Right lobe of liver (tissue), 6 donors: ENCODE measurements around the gene ZNF679. TPM values are rescaled to one million over a fixed set of nuclear protein-coding genes. Genes with fewer than 3 reads are reported as not detected.

ENCODE experiments used
- ATAC-seq, 4 donors: fragments of 200-7000 bp; cut with Tn5 transposase; one replicate each; pipeline ENCODE4 v1.9.1; 2020; ENCODE audit warnings: mild to moderate bottlenecking in 4 of 4, moderate library complexity in 4 of 4
- DNase-seq, 3 donors: peaks; one replicate each; pipeline ENCODE4 v3.0.0-alpha.2; 2020
- H3K27ac ChIP-seq, 3 donors: fragments of 200-600 bp; one replicate each; pipeline ENCODE4 v1.8.0; 2022
- H3K27me3 ChIP-seq, 2 donors: fragments of 200-600 bp; one replicate each; pipeline ENCODE4 v1.8.0; 2022
- H3K36me3 ChIP-seq, 4 donors: fragments of 200-600 bp; sonication (generic) in 1 of 4; one replicate each; pipeline versions ENCODE4 v1.5.1 to v1.8.0; 2017 to 2022; ENCODE audit warnings: control low read depth in 1 of 4
- H3K4me1 ChIP-seq, 4 donors: fragments of 200-600 bp; sonication (generic) in 1 of 4; one replicate each; pipeline versions ENCODE4 v1.5.1 to v1.8.0; 2017 to 2022; ENCODE audit warnings: control low read depth in 1 of 4
- H3K4me3 ChIP-seq, 3 donors: fragments of 200-600 bp; one replicate each; pipeline ENCODE4 v1.8.0; 2022
- H3K9me3 ChIP-seq, 4 donors: fragments of 200-600 bp; sonication (generic) in 1 of 4; one replicate each; pipeline versions ENCODE4 v1.5.1 to v1.8.0; 2017 to 2022; ENCODE audit warnings: control low read depth in 1 of 4
- CTCF ChIP-seq, 4 donors: fragments of 200-600 bp in 3 of 4; fragments of 450-650 bp in 1 of 4; IDR thresholded peaks; one replicate each; pipeline versions ENCODE4 v1.5.1 to v1.8.0; 2016 to 2022; ENCODE audit warnings: antibody characterized with exemption in 4 of 4, mild to moderate bottlenecking in 2 of 4
- POLR2A ChIP-seq: fragments of 450-650 bp; IDR thresholded peaks from one replicate; pipeline ENCODE4 v1.6.1; 2017; ENCODE audit warnings: antibody characterized with exemption, mild to moderate bottlenecking
- WGBS: methylation state at CpG from one replicate; pipeline ENCODE4 v1.1.6; 2018; ENCODE audit warnings: low coverage, low lambda C conversion rate; ENCODE audit not compliant: insufficient coverage; ENCODE audit errors: missing lambda C conversion rate; 5-methylcytosine and 5-hydroxymethylcytosine counted together
- intact Hi-C, 2 donors: fragments of 100-400 bp; cut with DNase I; formaldehyde crosslinking; loops; one replicate each; pipeline versions ENCODE4 v1.11.2 to v1.14.1; 2022
- total RNA-seq, 6 experiments: library from RNA; depleted of rRNA in 2 of 6; stranded (reverse); fragments of >200 nt in 2 of 6; fragmentation: NEBNext Ultra II Directional in 3 of 6; extraction: Animal tissue kit (Norgen Biotek cat#: 25700) in 3 of 6; gene quantifications; one replicate each; pipeline versions ENCODE4 v1.1.0 to v1.2.4, GENCODE V29; 2016 to 2023
- donor health status: DM: no; HTN: yes; CAD: no.
- donor health status: DM: no; HTN: no; CAD: no.
- donor health status: DM: no; HTN: no; CAD: no.
- donor health status: DM: no; HTN: yes; CAD: no.
- donor health status: DM: no; HTN: yes; CAD: no.

ZNF679 gene
- total RNA-seq, 6 experiments from 2014 or later, result not detected

- DNase-seq, result no peak
- Histone ChIP-seq H3K36me3 (no peaks in the 10 kb centered on the region), H3K4me3 (no peak overlapping the region), H3K27ac (no peak overlapping the region), H3K9me3 (no peaks in the 10 kb centered on the region), H3K27me3 (no peaks in the 10 kb centered on the region), H3K4me1 (no peaks in the 10 kb centered on the region)
- peak; percentile 47 to 76 (median 67) for ATAC-seq
- intact Hi-C loops, result loop anchor here (5.0 kb wide), 1 partner anchor 434 kb away; no protein-coding TSS in a partner anchor
- TF ChIP-seq POLR2A (no peak), CTCF (IDR thresholded peaks at IDR 0.05) (peak; percentile 58 to 72 (median 62))
- no CpG with 5 or more reads among the region's 31 CpGs for WGBS
These were observed 45.0 kb upstream of the ZNF679 start for GRCh38 chr7:64183126-64183742.

DNA sequence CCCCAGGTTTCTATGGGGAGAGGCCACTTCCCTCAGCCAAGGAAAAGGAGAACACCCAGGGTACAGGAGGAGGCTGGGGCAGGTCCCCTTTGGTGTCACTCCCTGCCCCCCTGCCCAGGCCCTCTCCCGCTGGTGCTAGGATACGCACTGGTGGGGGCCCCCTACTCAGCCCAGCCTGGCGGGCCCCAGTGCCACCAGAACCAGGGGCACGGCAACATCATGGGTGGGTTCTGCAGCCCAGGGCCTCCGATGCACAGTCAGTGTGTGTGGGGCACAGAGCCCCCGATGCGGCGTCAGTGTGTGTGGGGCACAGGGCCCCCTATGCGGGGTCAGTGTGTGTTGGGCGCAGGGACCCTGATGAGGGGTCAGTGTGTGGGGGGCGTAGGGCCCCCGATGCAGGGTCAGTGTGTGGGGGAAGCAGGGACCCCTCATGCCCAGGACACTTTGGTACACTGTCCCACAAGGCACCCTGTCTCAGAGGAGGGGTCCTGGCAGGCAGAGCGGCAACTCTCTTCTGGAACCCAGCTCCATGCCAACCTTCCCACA, 44.4 kb upstream of the ZNF679 start:
- WGBS, result no CpG with 5 or more reads among the region's 13 CpGs
- ATAC-seq, result peak in 1 of 4 donors; percentile 18
- H3K4me3 ChIP-seq, result no peak overlapping the region
- H3K27me3 ChIP-seq, result no peaks in the 10 kb centered on the region
- H3K36me3 ChIP-seq, result no peaks in the 10 kb centered on the region
- TF ChIP-seq POLR2A, result no peak
- TF ChIP-seq CTCF (IDR thresholded peaks at IDR 0.05), result no peak
- intact Hi-C loops, result loop anchor here (5.0 kb wide), 1 partner anchor 433 kb away; no protein-coding TSS in a partner anchor
- no peaks in the 10 kb centered on the region for H3K9me3 ChIP-seq
- no peaks in the 10 kb centered on the region for H3K4me1 ChIP-seq
- H3K27ac ChIP-seq, result no peak overlapping the region
- DNase-seq, result no peak

GRCh38 chr7:64184376-64184775, 43.9 kb upstream of the ZNF679 start:
- H3K4me3 ChIP-seq, result no peak overlapping the region
- 69% methylated on average over 4 of the region's 12 CpGs for WGBS
- no peak overlapping the region for H3K27ac ChIP-seq
- no peaks in the 10 kb centered on the region for H3K9me3 ChIP-seq
- DNase-seq (no peak), ATAC-seq (peak in 1 of 4 donors; percentile 6)
- no peaks in the 10 kb centered on the region for H3K27me3 ChIP-seq
- intact Hi-C loops, result loop anchor here (5.0 kb wide), 1 partner anchor 433 kb away; no protein-coding TSS in a partner anchor
- H3K36me3 ChIP-seq, result no peaks in the 10 kb centered on the region
- TF ChIP-seq CTCF (IDR thresholded peaks at IDR 0.05) (no peak), POLR2A (no peak)
- no peaks in the 10 kb centered on the region for H3K4me1 ChIP-seq

DNA sequence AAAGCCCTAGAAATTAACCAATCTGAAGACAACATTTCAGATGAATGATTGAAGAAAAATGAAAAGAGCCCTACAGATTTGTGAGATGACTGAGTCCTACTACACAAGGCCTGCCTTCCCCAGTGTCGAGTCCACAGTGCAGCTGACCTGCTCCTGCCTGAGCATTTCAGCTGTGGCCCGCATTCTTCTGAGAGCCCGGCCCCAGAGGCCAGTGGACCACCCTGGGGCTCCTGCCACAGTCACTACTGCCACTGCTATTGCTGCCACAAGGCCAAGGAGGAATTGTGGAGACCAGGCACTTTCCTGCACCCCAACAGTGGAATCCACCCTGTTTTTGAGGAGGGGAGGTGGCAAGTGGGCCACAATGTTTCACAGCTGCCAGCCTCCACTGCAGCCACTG, 40.9 kb upstream of the ZNF679 start:
- Histone ChIP-seq H3K4me3 (no peak overlapping the region), H3K36me3 (no peaks in the 10 kb centered on the region), H3K27me3 (no peaks in the 10 kb centered on the region), H3K4me1 (no peaks in the 10 kb centered on the region), H3K27ac (no peak overlapping the region), H3K9me3 (no peaks in the 10 kb centered on the region)
- DNase-seq, result no peak
- ATAC-seq, result no peak
- TF ChIP-seq CTCF (IDR thresholded peaks at IDR 0.05), result no peak
- TF ChIP-seq POLR2A, result no peak
- intact Hi-C loops, result no loop called here
- WGBS, result 60% methylated on average over 1 of the region's 3 CpGs
